Ishikawa (cell line): ENCODE results near the gene PRR20B.

Experiments
- CEBPB ChIP-seq: IDR thresholded peaks from 2 replicates; pipeline ENCODE4 v1.6.1; 2012
- EGR1 ChIP-seq: IDR thresholded peaks from 2 replicates; pipeline ENCODE4 v1.6.1; 2012
- EP300 ChIP-seq: IDR thresholded peaks from 2 replicates; pipeline ENCODE4 v1.6.1; 2012; ENCODE audit warnings: borderline replicate concordance
- MAX ChIP-seq: IDR thresholded peaks from 2 replicates; pipeline ENCODE4 v1.6.1; 2012
- RAD21 ChIP-seq: IDR thresholded peaks from 2 replicates; pipeline ENCODE4 v1.6.1; 2012; ENCODE audit warnings: low read depth
- REST ChIP-seq: IDR thresholded peaks from 2 replicates; pipeline ENCODE4 v1.6.1; 2012; ENCODE audit warnings: low read depth, mild to moderate bottlenecking
- TAF1 ChIP-seq: IDR thresholded peaks from 2 replicates; pipeline ENCODE4 v1.6.1; 2012; ENCODE audit warnings: low read depth, mild to moderate bottlenecking
- TCF12 ChIP-seq: IDR thresholded peaks from 2 replicates; pipeline ENCODE4 v1.6.1; 2012; ENCODE audit warnings: low read depth
- TEAD4 ChIP-seq: IDR thresholded peaks from 2 replicates; pipeline ENCODE4 v1.6.1; 2012
- USF1 ChIP-seq: IDR thresholded peaks from 2 replicates; pipeline ENCODE4 v1.6.1; 2012

- TF ChIP-seq TCF12 (no peak), TAF1 (no peak), EGR1 (no peak), MAX (no peak), REST (no peak), CEBPB (no peak), USF1 (no peak), RAD21 (no peak), TEAD4 (no peak), EP300 (no peak)
These were observed 11.2 kb upstream of the PRR20B start for GRCh38 chr13:57136093-57136492.
